Activated naive CD8-positive, alpha-beta T cell (primary cell): ENCODE results near the gene ZNF445.
"Not testable (repeated sequence)": the region's sequence is repeated elsewhere in the genome, so short reads cannot be mapped to it uniquely, and the experiment has no call there.

ENCODE experiments used
- H3K27ac Mint-ChIP-seq: one replicate; pipeline ENCODE4 v1.8.0; 2021; ENCODE audit warnings: mixed read lengths
- H3K27me3 Mint-ChIP-seq: one replicate; pipeline ENCODE4 v1.8.0; 2021; ENCODE audit warnings: mixed read lengths
- H3K36me3 Mint-ChIP-seq: one replicate; pipeline ENCODE4 v1.8.0; 2021; ENCODE audit warnings: mixed read lengths
- H3K4me1 Mint-ChIP-seq: one replicate; pipeline ENCODE4 v1.8.0; 2021; ENCODE audit warnings: low read depth, mixed read lengths
- H3K4me3 Mint-ChIP-seq: one replicate; pipeline ENCODE4 v1.8.0; 2021; ENCODE audit warnings: mild to moderate bottlenecking, mixed read lengths
- H3K9me3 Mint-ChIP-seq: one replicate; pipeline ENCODE4 v1.8.0; 2021; ENCODE audit warnings: low read depth, mixed read lengths

ZNF445 gene

GRCh38 chr3:44499149-44499898 is 21.9 kb upstream of the ZNF445 start:
- H3K9me3 Mint-ChIP-seq, result peaks cover 32% of the 10 kb centered on the region
- H3K27me3 Mint-ChIP-seq, result no peaks in the 10 kb centered on the region
- H3K4me3 Mint-ChIP-seq, result no peak overlapping the region
- H3K36me3 Mint-ChIP-seq, result peaks cover 67% of the 10 kb centered on the region
- no peak overlapping the region for H3K27ac Mint-ChIP-seq
- no peaks in the 10 kb centered on the region for H3K4me1 Mint-ChIP-seq

DNA sequence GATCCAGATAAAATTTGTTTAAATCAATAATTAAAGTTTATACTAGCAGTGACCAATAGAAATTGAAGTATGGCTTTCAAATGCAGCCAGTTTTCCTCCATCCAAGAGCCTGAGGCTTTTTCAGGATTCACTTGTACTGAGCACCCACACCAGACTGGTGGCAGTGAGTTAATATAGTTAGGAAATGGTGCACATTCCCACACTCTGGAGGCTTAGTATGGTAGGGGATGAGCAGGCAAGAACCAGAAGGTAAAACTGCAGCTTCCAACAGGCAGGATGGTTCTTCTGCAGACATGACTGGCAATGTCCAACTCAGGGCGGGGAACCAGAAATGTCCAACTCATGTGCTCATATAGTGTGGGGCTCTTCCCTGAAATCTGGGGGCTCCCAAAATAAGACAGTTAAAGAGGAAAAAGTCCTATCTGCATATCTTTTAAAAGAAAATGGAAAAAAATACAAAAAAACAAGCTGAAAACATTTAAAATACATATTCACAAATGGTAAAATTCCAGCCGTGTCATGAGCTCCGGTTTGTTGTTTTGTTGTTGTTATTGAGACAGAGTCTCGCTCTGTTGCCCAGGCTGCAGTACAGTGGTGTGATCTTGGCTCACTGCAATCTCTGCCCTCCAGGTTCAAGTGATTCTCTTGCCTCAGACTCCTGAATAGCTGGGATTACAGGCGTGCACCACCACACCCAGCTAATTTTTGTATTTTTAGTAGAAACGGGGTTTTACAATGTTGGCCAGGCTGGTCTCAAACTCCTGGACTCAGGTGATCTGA is 18.4 kb upstream of the ZNF445 start:
- H3K27ac Mint-ChIP-seq, result no peak overlapping the region
- no peak overlapping the region for H3K4me3 Mint-ChIP-seq
- peaks cover 35% of the 10 kb centered on the region for H3K9me3 Mint-ChIP-seq
- H3K36me3 Mint-ChIP-seq, result peaks cover 60% of the 10 kb centered on the region
- H3K4me1 Mint-ChIP-seq, result no peaks in the 10 kb centered on the region
- no peaks in the 10 kb centered on the region for H3K27me3 Mint-ChIP-seq

DNA sequence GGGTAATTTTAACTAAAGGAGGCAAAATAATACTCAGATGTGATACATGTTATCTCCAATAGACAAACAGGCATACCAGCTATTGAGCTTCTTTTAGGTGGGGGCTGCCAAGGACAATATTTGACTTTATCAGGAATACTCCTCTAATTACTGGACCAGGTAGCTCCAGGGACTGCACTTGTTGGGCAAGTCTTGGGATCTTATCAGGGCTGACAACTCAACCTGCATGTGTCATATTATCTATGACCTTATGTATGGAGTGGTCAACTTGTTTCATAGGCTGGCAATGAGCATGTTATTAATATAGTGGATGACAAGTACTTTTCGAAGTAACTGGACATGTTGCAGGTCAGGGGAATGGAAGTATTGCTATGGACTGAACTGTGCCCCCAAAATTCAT is 15.0 kb upstream of the ZNF445 start:
- Mint-ChIP-seq H3K4me1 (no peaks in the 10 kb centered on the region), H3K27me3 (no peaks in the 10 kb centered on the region), H3K9me3 (peaks cover 12% of the 10 kb centered on the region), H3K27ac (no peak overlapping the region), H3K4me3 (no peak overlapping the region), H3K36me3 (peaks cover 44% of the 10 kb centered on the region)

DNA sequence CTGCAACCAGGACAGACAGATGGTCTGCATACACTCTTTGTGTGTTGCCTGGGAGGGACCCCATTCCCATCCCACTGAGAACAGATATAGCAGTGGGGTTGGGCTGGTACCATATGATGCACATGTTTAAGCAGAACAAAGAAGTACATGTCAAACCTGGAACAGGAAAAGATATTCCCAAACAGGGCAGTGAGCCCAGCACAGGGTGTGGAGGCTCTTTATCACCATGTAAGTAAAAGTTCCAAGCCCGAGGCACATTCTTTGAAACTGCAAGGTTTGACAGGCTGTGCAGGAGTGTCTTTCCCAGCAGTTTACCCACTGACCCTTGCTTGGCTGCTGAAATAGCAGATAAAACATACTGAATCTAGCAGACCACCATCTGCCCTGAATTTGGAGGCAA is 5.3 kb upstream of the ZNF445 start:
- Mint-ChIP-seq H3K27me3 (no peaks in the 10 kb centered on the region), H3K9me3 (peaks cover 12% of the 10 kb centered on the region), H3K27ac (no peak overlapping the region), H3K4me3 (no peak overlapping the region), H3K4me1 (peaks cover 6% of the 10 kb centered on the region), H3K36me3 (peaks cover 2% of the 10 kb centered on the region)

GRCh38 chr3:44478606-44479094 is 1.2 kb upstream of the ZNF445 start:
- H3K27me3 Mint-ChIP-seq, result no peaks in the 10 kb centered on the region
- H3K4me3 Mint-ChIP-seq, result peak overlapping the region; percentile 93
- H3K36me3 Mint-ChIP-seq, result peaks cover 2% of the 10 kb centered on the region
- no peak overlapping the region for H3K27ac Mint-ChIP-seq
- no peaks in the 10 kb centered on the region for H3K9me3 Mint-ChIP-seq
- H3K4me1 Mint-ChIP-seq, result peaks cover 38% of the 10 kb centered on the region

GRCh38 chr3:44478055-44478468 is 592 bp upstream of the ZNF445 start:
- Mint-ChIP-seq H3K4me1 (peaks cover 41% of the 10 kb centered on the region), H3K27ac (peak overlapping the region; percentile 90), H3K4me3 (peak overlapping the region; percentile 93), H3K27me3 (no peaks in the 10 kb centered on the region), H3K36me3 (peaks cover 2% of the 10 kb centered on the region), H3K9me3 (no peaks in the 10 kb centered on the region)

DNA sequence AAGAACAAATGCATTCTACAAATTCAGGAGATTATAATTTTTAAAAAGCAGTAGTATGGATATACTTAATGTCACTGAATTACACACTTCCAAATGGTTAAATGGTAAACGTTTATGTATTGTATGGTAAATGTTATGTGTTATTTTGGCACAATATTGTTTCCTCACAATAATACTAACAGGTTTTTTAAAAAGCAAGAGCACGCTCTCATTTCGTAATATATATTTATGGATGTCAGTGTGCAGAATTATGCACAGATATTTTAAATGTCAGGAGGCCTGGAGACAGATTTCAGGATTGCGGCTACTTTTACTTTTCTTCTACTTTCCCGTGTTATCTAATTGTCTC is 533 bp downstream of the ZNF445 start:
- H3K9me3 Mint-ChIP-seq, result no peaks in the 10 kb centered on the region
- H3K4me3 Mint-ChIP-seq, result peak overlapping the region; percentile 92
- H3K27me3 Mint-ChIP-seq, result no peaks in the 10 kb centered on the region
- peak overlapping the region; percentile 59 for H3K27ac Mint-ChIP-seq
- peaks cover 2% of the 10 kb centered on the region for H3K36me3 Mint-ChIP-seq
- peaks cover 46% of the 10 kb centered on the region for H3K4me1 Mint-ChIP-seq

DNA sequence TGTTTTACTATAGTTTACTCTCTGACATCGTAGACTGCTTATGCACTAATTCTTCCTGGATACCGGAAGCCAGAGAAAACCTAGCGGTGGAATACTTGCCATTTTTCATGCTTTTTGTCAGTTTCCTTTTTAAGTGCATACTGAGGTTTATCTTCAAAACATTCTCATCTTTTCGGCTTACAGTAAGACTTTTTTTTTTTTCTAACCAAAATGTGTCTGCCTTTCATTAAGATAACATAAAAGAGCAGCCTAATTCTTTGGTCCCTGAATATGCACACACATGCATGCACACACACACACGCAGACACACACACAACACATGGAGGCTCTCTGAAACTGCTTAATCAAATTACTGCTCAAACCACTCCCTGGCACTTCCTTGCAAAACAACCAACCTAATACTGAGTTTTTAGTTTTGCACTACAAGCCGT is 1.3 kb downstream of the ZNF445 start:
- no peaks in the 10 kb centered on the region for H3K9me3 Mint-ChIP-seq

GRCh38 chr3:44474886-44475285 is 2.6 kb downstream of the ZNF445 start:
- H3K4me3 Mint-ChIP-seq, result peak overlapping the region; percentile 51
- peaks cover 58% of the 10 kb centered on the region for H3K4me1 Mint-ChIP-seq
- not testable (repeated sequence) for H3K27me3 Mint-ChIP-seq, H3K9me3 Mint-ChIP-seq, H3K36me3 Mint-ChIP-seq, H3K27ac Mint-ChIP-seq

More for the DNA sequence above, 1.3 kb downstream of the ZNF445 start:
- Mint-ChIP-seq H3K36me3 (peaks cover 2% of the 10 kb centered on the region), H3K27me3 (no peaks in the 10 kb centered on the region), H3K4me3 (peak overlapping the region; percentile 92), H3K4me1 (peaks cover 53% of the 10 kb centered on the region), H3K27ac (peak overlapping the region; percentile 59)

GRCh38 chr3:44470430-44470829 is 7.0 kb downstream of the ZNF445 start:
- peaks cover 2% of the 10 kb centered on the region for H3K36me3 Mint-ChIP-seq
- H3K4me1 Mint-ChIP-seq, result peaks cover 44% of the 10 kb centered on the region
- H3K27ac Mint-ChIP-seq, result no peak overlapping the region
- no peak overlapping the region for H3K4me3 Mint-ChIP-seq
- no peaks in the 10 kb centered on the region for H3K9me3 Mint-ChIP-seq
- no peaks in the 10 kb centered on the region for H3K27me3 Mint-ChIP-seq

DNA sequence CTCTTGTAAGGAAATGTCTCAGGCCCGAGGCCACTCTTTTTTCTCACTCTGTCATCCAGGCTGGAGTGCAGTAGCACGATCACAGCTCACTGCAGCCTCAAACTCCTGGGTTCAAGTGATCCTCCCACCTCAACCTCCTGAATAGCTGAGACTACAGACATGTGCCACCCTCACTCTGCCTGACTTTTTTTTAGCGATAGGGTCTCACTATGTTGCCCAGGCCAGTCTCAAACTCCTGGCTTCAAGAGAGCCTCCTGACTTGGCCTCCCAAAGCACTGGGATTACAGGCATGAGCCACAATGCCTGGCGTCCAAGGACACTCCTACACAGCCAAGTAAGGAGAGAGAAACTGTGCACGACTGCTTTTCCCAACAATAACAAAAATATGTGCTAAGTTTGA is 7.6 kb downstream of the ZNF445 start:
- Mint-ChIP-seq H3K27ac (no peak overlapping the region), H3K27me3 (no peaks in the 10 kb centered on the region), H3K36me3 (peaks cover 2% of the 10 kb centered on the region), H3K4me1 (peaks cover 41% of the 10 kb centered on the region), H3K9me3 (no peaks in the 10 kb centered on the region), H3K4me3 (no peak overlapping the region)

DNA sequence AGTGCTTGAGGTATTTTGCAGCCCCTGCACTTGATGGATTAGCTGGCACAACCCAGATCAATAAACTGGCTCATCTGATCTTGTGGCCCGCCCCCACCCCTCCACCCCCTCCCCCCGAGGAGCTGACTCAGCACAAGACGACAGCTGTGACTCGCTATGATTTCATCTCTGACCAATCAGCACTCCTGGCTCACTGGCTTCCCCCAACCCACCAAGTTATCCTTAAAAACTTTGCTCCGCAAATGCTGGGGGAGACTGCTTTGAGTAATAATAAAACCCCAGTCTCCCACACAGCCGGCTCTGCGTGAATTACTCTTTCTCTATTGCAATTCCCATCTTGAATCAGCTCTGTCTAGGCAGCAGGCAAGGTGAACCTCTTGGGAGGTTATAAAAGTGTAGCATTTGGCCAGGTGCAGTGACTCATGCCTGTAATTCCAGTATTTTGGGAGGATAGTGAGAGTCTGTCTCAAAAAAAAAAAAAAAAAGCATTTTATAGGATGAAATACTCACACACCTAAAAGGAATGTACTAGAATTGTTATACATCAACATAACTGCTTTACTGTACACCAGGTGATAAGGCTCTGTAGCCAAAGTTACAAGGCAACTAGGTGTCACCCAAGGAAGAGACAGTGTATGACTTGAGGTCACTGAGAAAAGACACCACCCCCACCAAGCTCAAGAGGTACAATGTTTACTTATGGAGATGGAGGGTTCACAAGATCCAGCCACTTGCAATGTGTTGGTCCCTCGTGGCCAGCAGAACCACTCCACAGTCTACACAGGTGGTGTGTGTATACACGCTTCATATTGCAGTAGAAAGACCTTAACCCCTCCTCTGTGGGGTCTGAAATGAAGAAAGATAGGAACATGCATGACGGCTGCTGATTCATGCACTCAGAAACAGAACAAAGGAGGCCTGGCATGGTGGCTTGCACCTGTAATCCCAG is 8.6 kb downstream of the ZNF445 start:
- Mint-ChIP-seq H3K4me3 (no peak overlapping the region), H3K27me3 (no peaks in the 10 kb centered on the region), H3K27ac (no peak overlapping the region), H3K4me1 (peaks cover 31% of the 10 kb centered on the region), H3K9me3 (no peaks in the 10 kb centered on the region), H3K36me3 (peaks cover under 1% of the 10 kb centered on the region)

GRCh38 chr3:44468099-44468537 is 9.4 kb downstream of the ZNF445 start:
- not testable (repeated sequence) for H3K27ac Mint-ChIP-seq, H3K36me3 Mint-ChIP-seq

GRCh38 chr3:44467241-44467640 is 10.2 kb downstream of the ZNF445 start:
- no peak overlapping the region for H3K27ac Mint-ChIP-seq
- no peak overlapping the region for H3K4me3 Mint-ChIP-seq
- H3K4me1 Mint-ChIP-seq, result peaks cover 22% of the 10 kb centered on the region
- peaks cover 5% of the 10 kb centered on the region for H3K36me3 Mint-ChIP-seq
- H3K9me3 Mint-ChIP-seq, result no peaks in the 10 kb centered on the region
- H3K27me3 Mint-ChIP-seq, result no peaks in the 10 kb centered on the region

More at GRCh38 chr3:44468099-44468537, 9.4 kb downstream of the ZNF445 start:
- not testable (repeated sequence) for H3K9me3 Mint-ChIP-seq, H3K4me3 Mint-ChIP-seq, H3K27me3 Mint-ChIP-seq
- peaks cover 26% of the 10 kb centered on the region for H3K4me1 Mint-ChIP-seq
